ENCODE data around the gene KLHL10.

Gene KLHL10

DNA sequence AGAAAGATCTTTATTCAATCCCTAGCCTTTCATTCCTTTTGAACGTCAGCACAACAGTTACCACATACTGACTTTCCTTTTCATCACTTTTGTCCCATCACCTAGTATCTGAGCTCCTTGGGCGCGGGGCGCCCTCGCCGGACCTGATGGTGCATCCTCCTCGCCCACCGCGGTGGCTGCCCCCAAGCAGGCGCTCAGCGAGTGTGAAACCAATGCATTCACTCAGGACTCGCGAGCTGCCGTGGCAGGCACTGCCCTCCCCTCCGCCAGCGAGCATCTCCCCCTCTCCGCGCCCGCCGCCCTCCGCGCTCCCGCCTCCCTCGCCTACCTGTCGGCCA, 26.8 kb downstream of the KLHL10 start:
- Histone ChIP-seq H3K36me3 (replicated peaks) (peaks cover 26% of the 10 kb centered on the region), H3K4me3 (ENCODE audit: low read depth, low read length) (peak overlapping the region; percentile 93), H3K27ac (peak overlapping the region; percentile 79), H3K27me3 (replicated peaks) (no peaks in the 10 kb centered on the region)
- DNase-seq = peak; percentile 23
- no peak for TF ChIP-seq CTCF (IDR thresholded peaks at IDR 0.05; ENCODE audit: low read depth, low read length, missing control alignments)
- in situ Hi-C loops (cut with HindIII; ENCODE audit: low pct_ligation_motif_present, low sequenced_read_pairs) = no loop called here

GRCh38 chr17:41864836-41865595, 27.4 kb downstream of the KLHL10 start, which contains the start of gene KLHL11:
Gene KLHL11, minus strand, starts transcription at chr17:41865423. Its CDS starts 53 bp downstream, at chr17:41865370.
- in situ Hi-C loops (cut with HindIII; ENCODE audit: low pct_ligation_motif_present, low sequenced_read_pairs) = no loop called here
- Histone ChIP-seq H3K27me3 (replicated peaks) (no peaks in the 10 kb centered on the region), H3K36me3 (replicated peaks) (peaks cover 31% of the 10 kb centered on the region), H3K27ac (peak within 1 kb of the TSS; percentile 79), H3K4me3 (ENCODE audit: low read depth, low read length) (peak within 1 kb of the TSS; percentile 93)
- peak; percentile 82 for DNase-seq
- TF ChIP-seq CTCF (IDR thresholded peaks at IDR 0.05; ENCODE audit: low read depth, low read length, missing control alignments) = no peak

GRCh38 chr17:41865596-41865893, 27.9 kb downstream of the KLHL10 start:
- Histone ChIP-seq H3K4me3 (ENCODE audit: low read depth, low read length) (peak overlapping the region; percentile 39), H3K36me3 (replicated peaks) (peaks cover 36% of the 10 kb centered on the region), H3K27ac (peak overlapping the region; percentile 79), H3K27me3 (replicated peaks) (no peaks in the 10 kb centered on the region)
- peak; percentile 6 for TF ChIP-seq CTCF (IDR thresholded peaks at IDR 0.05; ENCODE audit: low read depth, low read length, missing control alignments)
- in situ Hi-C loops (cut with HindIII; ENCODE audit: low pct_ligation_motif_present, low sequenced_read_pairs) = no loop called here
- no peak for DNase-seq

GRCh38 chr17:41868568-41868967, 30.9 kb downstream of the KLHL10 start:
- Histone ChIP-seq H3K4me3 (ENCODE audit: low read depth, low read length) (no peak overlapping the region), H3K27ac (no peak overlapping the region), H3K36me3 (replicated peaks) (peaks cover 63% of the 10 kb centered on the region), H3K27me3 (replicated peaks) (no peaks in the 10 kb centered on the region)
- in situ Hi-C loops (cut with HindIII; ENCODE audit: low pct_ligation_motif_present, low sequenced_read_pairs) = no loop called here
- no peak for DNase-seq
- TF ChIP-seq CTCF (IDR thresholded peaks at IDR 0.05; ENCODE audit: low read depth, low read length, missing control alignments) = no peak

DNA sequence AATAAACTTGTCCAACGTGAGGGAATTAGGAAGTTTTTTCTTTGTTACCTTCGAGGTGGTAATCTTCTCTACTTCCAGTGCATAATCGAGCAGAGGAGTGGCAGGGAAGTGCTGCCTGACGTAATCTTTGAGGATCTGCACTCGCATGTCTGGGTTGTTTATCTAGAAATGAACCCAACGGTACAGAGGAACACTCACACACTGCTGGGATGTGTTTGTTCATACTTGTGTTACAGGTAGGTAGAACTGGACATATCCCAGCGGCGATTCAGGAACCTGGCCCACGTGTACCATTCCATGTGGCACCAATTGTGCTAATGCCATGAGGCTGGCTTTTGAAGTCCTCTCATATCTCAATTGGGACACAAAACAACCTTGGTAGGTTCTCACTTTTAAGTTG, 31.8 kb downstream of the KLHL10 start:
- in situ Hi-C loops (cut with HindIII; ENCODE audit: low pct_ligation_motif_present, low sequenced_read_pairs) = no loop called here
- H3K27me3 ChIP-seq (replicated peaks) = no peaks in the 10 kb centered on the region
- peaks cover 72% of the 10 kb centered on the region for H3K36me3 ChIP-seq (replicated peaks)
- H3K4me3 ChIP-seq (ENCODE audit: low read depth, low read length) = no peak overlapping the region
- H3K27ac ChIP-seq = no peak overlapping the region
- TF ChIP-seq CTCF (IDR thresholded peaks at IDR 0.05; ENCODE audit: low read depth, low read length, missing control alignments) = no peak
- DNase-seq = no peak

GRCh38 chr17:41870097-41870496, 32.5 kb downstream of the KLHL10 start:
- Histone ChIP-seq H3K4me3 (ENCODE audit: low read depth, low read length) (no peak overlapping the region), H3K36me3 (replicated peaks) (peaks cover 77% of the 10 kb centered on the region), H3K27me3 (replicated peaks) (no peaks in the 10 kb centered on the region), H3K27ac (no peak overlapping the region)
- no peak for DNase-seq
- in situ Hi-C loops (cut with HindIII; ENCODE audit: low pct_ligation_motif_present, low sequenced_read_pairs) = no loop called here
- TF ChIP-seq CTCF (IDR thresholded peaks at IDR 0.05; ENCODE audit: low read depth, low read length, missing control alignments) = no peak
